ENCODE measurements around the gene CAMK2G. TPM values are rescaled to one million over a fixed set of nuclear protein-coding genes. Genes with fewer than 3 reads are reported as not detected.

Gene CAMK2G
- total RNA-seq, 2 experiments from 2014 or later, result 29.1 to 34.8 TPM

GRCh38 chr10:73842349-73842748 is 32.0 kb downstream of the CAMK2G start:
- H3K27ac ChIP-seq (ENCODE audit: low read depth, low read length, poor library complexity, severe bottlenecking), result no peak overlapping the region
- ChIA-PET CTCF (ENCODE audit: unreplicated experiment) (interaction anchor here (0.5 kb wide), 1 partner anchor 48 kb away, joined by 3 read pairs; no protein-coding TSS in a partner anchor), POLR2A (interaction anchor here (1.1 kb wide), 1 partner anchor 23 kb away, joined by 3 read pairs; no protein-coding TSS in a partner anchor)
- H3K79me2 ChIP-seq (ENCODE audit: insufficient read depth, low read depth, low read length), result no peaks in the 10 kb centered on the region
- H4K20me1 ChIP-seq (ENCODE audit: insufficient read depth, low read length), result no peaks in the 10 kb centered on the region
- intact Hi-C loops (cut with micrococcal nuclease; ENCODE audit: unreplicated experiment), result loop anchor here (5.0 kb wide), 1 partner anchor 115 kb away; no protein-coding TSS in a partner anchor
- no peak for TF ChIP-seq EZH2phosphoT487 (IDR thresholded peaks at IDR 0.05; ENCODE audit: borderline replicate concordance, low read depth, low read length)
- TF ChIP-seq CTCF (conservative IDR thresholded peaks at IDR 0.05; ENCODE audit: low read length), result no peak
- no peak overlapping the region for H3K4me2 ChIP-seq (ENCODE audit: low read length)
- BruUV-seq (replicated peaks), result no TSS peak
- no peak for DNase-seq (ENCODE audit: low spot score)
- no peak overlapping the region for H3K4me3 ChIP-seq (ENCODE audit: low read depth, low read length, poor library complexity, severe bottlenecking)
- no peaks in the 10 kb centered on the region for H3K4me1 ChIP-seq (ENCODE audit: insufficient read depth, low read length, poor library complexity, severe bottlenecking)
- H3K36me3 ChIP-seq (ENCODE audit: insufficient read depth, low read length), result peaks cover 28% of the 10 kb centered on the region; the same call in 1 of the 2 replicates
- no peaks in the 10 kb centered on the region for H3K9me2 ChIP-seq (ENCODE audit: insufficient read depth, low read length)
- no peak overlapping the region for H2AFZ ChIP-seq (ENCODE audit: low read length)
- no peaks in the 10 kb centered on the region for H3K9me3 ChIP-seq (ENCODE audit: low read length)

- CTCF ChIA-PET (ENCODE audit: unreplicated experiment), result no interaction called here
- H2AFZ ChIP-seq (ENCODE audit: low read length), result no peak overlapping the region
- H3K79me2 ChIP-seq (ENCODE audit: insufficient read depth, low read depth, low read length), result no peaks in the 10 kb centered on the region
- peaks cover 26% of the 10 kb centered on the region; the same call in 1 of the 2 replicates for H3K36me3 ChIP-seq (ENCODE audit: insufficient read depth, low read length)
- intact Hi-C loops (cut with micrococcal nuclease; ENCODE audit: unreplicated experiment), result loop anchor here (5.0 kb wide), 1 partner anchor 116 kb away; no protein-coding TSS in a partner anchor
- no peaks in the 10 kb centered on the region for H3K9me2 ChIP-seq (ENCODE audit: insufficient read depth, low read length)
- no peak for TF ChIP-seq CTCF (conservative IDR thresholded peaks at IDR 0.05; ENCODE audit: low read length)
- no peak overlapping the region for H3K27ac ChIP-seq (ENCODE audit: low read depth, low read length, poor library complexity, severe bottlenecking)
- H3K4me1 ChIP-seq (ENCODE audit: insufficient read depth, low read length, poor library complexity, severe bottlenecking), result no peaks in the 10 kb centered on the region
- BruUV-seq (replicated peaks), result no TSS peak
- no peak overlapping the region for H3K4me3 ChIP-seq (ENCODE audit: low read depth, low read length, poor library complexity, severe bottlenecking)
- H4K20me1 ChIP-seq (ENCODE audit: insufficient read depth, low read length), result no peaks in the 10 kb centered on the region
- no peaks in the 10 kb centered on the region for H3K9me3 ChIP-seq (ENCODE audit: low read length)
- H3K4me2 ChIP-seq (ENCODE audit: low read length), result no peak overlapping the region
- no peak for DNase-seq (ENCODE audit: low spot score)
- POLR2A ChIA-PET, result interaction anchor here (0.6 kb wide), 1 partner anchor 405 kb away, joined by 3 read pairs; no protein-coding TSS in a partner anchor
Measured at GRCh38 chr10:73841526-73842285, 32.6 kb downstream of the CAMK2G start.

- POLR2A ChIA-PET, result interaction anchor here (0.6 kb wide), 1 partner anchor 406 kb away, joined by 3 read pairs; no protein-coding TSS in a partner anchor
- no peak overlapping the region for H2AFZ ChIP-seq (ENCODE audit: low read length)
- CTCF ChIA-PET (ENCODE audit: unreplicated experiment), result no interaction called here
- peaks cover 21% of the 10 kb centered on the region; the same call in 1 of the 2 replicates for H3K36me3 ChIP-seq (ENCODE audit: insufficient read depth, low read length)
- no peaks in the 10 kb centered on the region for H4K20me1 ChIP-seq (ENCODE audit: insufficient read depth, low read length)
- no peak overlapping the region for H3K27ac ChIP-seq (ENCODE audit: low read depth, low read length, poor library complexity, severe bottlenecking)
- no peak for DNase-seq (ENCODE audit: low spot score)
- H3K4me3 ChIP-seq (ENCODE audit: low read depth, low read length, poor library complexity, severe bottlenecking), result no peak overlapping the region
- no peaks in the 10 kb centered on the region for H3K9me2 ChIP-seq (ENCODE audit: insufficient read depth, low read length)
- H3K9me3 ChIP-seq (ENCODE audit: low read length), result no peaks in the 10 kb centered on the region
- no peak for TF ChIP-seq CTCF (conservative IDR thresholded peaks at IDR 0.05; ENCODE audit: low read length)
- H3K79me2 ChIP-seq (ENCODE audit: insufficient read depth, low read depth, low read length), result no peaks in the 10 kb centered on the region
- H3K4me1 ChIP-seq (ENCODE audit: insufficient read depth, low read length, poor library complexity, severe bottlenecking), result no peaks in the 10 kb centered on the region
- BruUV-seq (replicated peaks), result no TSS peak
- no peak overlapping the region for H3K4me2 ChIP-seq (ENCODE audit: low read length)
- intact Hi-C loops (cut with micrococcal nuclease; ENCODE audit: unreplicated experiment), result loop anchor here (5.0 kb wide), 1 partner anchor 116 kb away; no protein-coding TSS in a partner anchor
Measured at GRCh38 chr10:73841061-73841421, 33.3 kb downstream of the CAMK2G start.
